MM.1S (cell line): ENCODE data around the gene XIRP2.

Source experiments
- DNase-seq: peaks from one replicate; pipeline ENCODE4 v3.0.0-alpha.2; 2015
- H2AFZ ChIP-seq: fragments of 300-600 bp; sonication (generic); 2 replicates; pipeline ENCODE4 v1.6.0; 2016; ENCODE audit warnings: antibody characterized with exemption, low read length
- H3F3A ChIP-seq: fragments of 300-600 bp; sonication (generic); 2 replicates; pipeline ENCODE4 v1.6.1; 2016; ENCODE audit warnings: mild to moderate bottlenecking, antibody characterized with exemption, low read length, moderate library complexity, mixed read lengths; ENCODE audit not compliant: insufficient read depth
- H3K27ac ChIP-seq: fragments of 300-600 bp; sonication (generic); 2 replicates; pipeline ENCODE4 v1.5.1; 2016; ENCODE audit warnings: mild to moderate bottlenecking, low read length
- H3K27me3 ChIP-seq: fragments of 300-600 bp; sonication (generic); replicated peaks from 2 replicates; pipeline ENCODE4 v1.6.0; 2016; ENCODE audit warnings: low read length; ENCODE audit not compliant: insufficient read depth
- H3K36me3 ChIP-seq: fragments of 300-600 bp; sonication (generic); replicated peaks from 2 replicates; pipeline ENCODE4 v1.6.1; 2016; ENCODE audit warnings: mild to moderate bottlenecking, low read length, mixed read lengths; ENCODE audit not compliant: insufficient read depth
- H3K4me1 ChIP-seq: fragments of 300-600 bp; sonication (generic); 2 replicates; pipeline ENCODE4 v1.6.1; 2016; ENCODE audit warnings: low read length, mixed read lengths
- H3K4me2 ChIP-seq: fragments of 300-600 bp; sonication (generic); 2 replicates; pipeline ENCODE4 v1.6.0; 2016; ENCODE audit warnings: low read depth, low read length
- H3K4me3 ChIP-seq: fragments of 300-600 bp; sonication (generic); 2 replicates; pipeline ENCODE4 v1.5.1; 2016; ENCODE audit warnings: low read length, mixed read lengths
- H3K79me2 ChIP-seq: fragments of 300-600 bp; sonication (generic); 2 replicates; pipeline ENCODE4 v1.6.1; 2016; ENCODE audit warnings: mixed run types, low read length, mixed read lengths
- H3K9ac ChIP-seq: fragments of 300-600 bp; sonication (generic); 2 replicates; pipeline ENCODE4 v1.6.1; 2016; ENCODE audit warnings: low read length, mixed read lengths
- H3K9me2 ChIP-seq: fragments of 300-600 bp; sonication (generic); replicated peaks from 2 replicates; pipeline ENCODE4 v1.6.1; 2016; ENCODE audit warnings: mild to moderate bottlenecking, low read length, mixed read lengths; ENCODE audit not compliant: insufficient read depth
- H3K9me3 ChIP-seq: fragments of 300-600 bp; sonication (generic); replicated peaks from 2 replicates; pipeline ENCODE4 v1.6.1; 2016; ENCODE audit warnings: mild to moderate bottlenecking, low read length, mixed read lengths; ENCODE audit not compliant: insufficient read depth
- H4K20me1 ChIP-seq: fragments of 300-600 bp; sonication (generic); 2 replicates; pipeline ENCODE4 v1.6.1; 2016; ENCODE audit warnings: mild to moderate bottlenecking, low read length, moderate library complexity, mixed read lengths; ENCODE audit not compliant: insufficient read depth
- CTCF ChIP-seq: fragments of 300-600 bp; sonication (generic); IDR thresholded peaks from 2 replicates; pipeline ENCODE4 v1.5.1; 2016; ENCODE audit warnings: antibody characterized with exemption, low read length, mixed read lengths
- EZH2 ChIP-seq: fragments of 300-600 bp; sonication (generic); optimal IDR thresholded peaks from 2 replicates; pipeline ENCODE3; 2017; ENCODE audit warnings: low read depth, mild to moderate bottlenecking, antibody characterized with exemption, low read length, mixed read lengths
- EZH2phosphoT487 ChIP-seq: fragments of 300-600 bp; sonication (generic); IDR thresholded peaks from 2 replicates; pipeline ENCODE4 v1.6.1; 2018; ENCODE audit warnings: antibody characterized with exemption, low read length

Gene XIRP2

GRCh38 chr2:166957686-166958085 is 69.4 kb downstream of the XIRP2 start:
- no peaks in the 10 kb centered on the region for H3K9me2 ChIP-seq
- H3K4me1 ChIP-seq = no peaks in the 10 kb centered on the region
- no peaks in the 10 kb centered on the region for H3K79me2 ChIP-seq
- H3K27me3 ChIP-seq = no peaks in the 10 kb centered on the region
- no peak overlapping the region for H2AFZ ChIP-seq
- no peak overlapping the region for H3K4me3 ChIP-seq
- no peak for TF ChIP-seq CTCF
- no peak for TF ChIP-seq EZH2phosphoT487
- TF ChIP-seq EZH2 = no peak
- H3K4me2 ChIP-seq = no peak overlapping the region
- no peak overlapping the region for H3K27ac ChIP-seq
- DNase-seq = no peak
- no peak overlapping the region for H3K9ac ChIP-seq
- no peaks in the 10 kb centered on the region for H3K9me3 ChIP-seq
- no peaks in the 10 kb centered on the region for H3F3A ChIP-seq
- no peaks in the 10 kb centered on the region for H4K20me1 ChIP-seq
- no peaks in the 10 kb centered on the region for H3K36me3 ChIP-seq

GRCh38 chr2:166958986-166959481 is 70.8 kb downstream of the XIRP2 start:
- no peak overlapping the region for H2AFZ ChIP-seq
- no peak overlapping the region for H3K9ac ChIP-seq
- H3K27me3 ChIP-seq = no peaks in the 10 kb centered on the region
- H4K20me1 ChIP-seq = no peaks in the 10 kb centered on the region
- no peak overlapping the region for H3K4me2 ChIP-seq
- no peaks in the 10 kb centered on the region for H3K9me2 ChIP-seq
- no peak overlapping the region for H3K27ac ChIP-seq
- no peaks in the 10 kb centered on the region for H3K36me3 ChIP-seq
- no peaks in the 10 kb centered on the region for H3K4me1 ChIP-seq
- H3K9me3 ChIP-seq = no peaks in the 10 kb centered on the region
- H3F3A ChIP-seq = no peaks in the 10 kb centered on the region
- DNase-seq = no peak
- TF ChIP-seq EZH2 (no peak), EZH2phosphoT487 (no peak), CTCF (no peak)
- no peaks in the 10 kb centered on the region for H3K79me2 ChIP-seq
- no peak overlapping the region for H3K4me3 ChIP-seq

- Histone ChIP-seq H4K20me1 (no peaks in the 10 kb centered on the region), H2AFZ (no peak overlapping the region), H3K9me2 (no peaks in the 10 kb centered on the region), H3F3A (no peaks in the 10 kb centered on the region), H3K27me3 (no peaks in the 10 kb centered on the region), H3K36me3 (no peaks in the 10 kb centered on the region), H3K4me2 (no peak overlapping the region), H3K79me2 (no peaks in the 10 kb centered on the region), H3K4me3 (no peak overlapping the region), H3K9me3 (no peaks in the 10 kb centered on the region), H3K9ac (no peak overlapping the region), H3K4me1 (no peaks in the 10 kb centered on the region), H3K27ac (no peak overlapping the region)
- TF ChIP-seq EZH2phosphoT487 (no peak), CTCF (no peak), EZH2 (no peak)
- DNase-seq = no peak
Measured at GRCh38 chr2:166959556-166959955, 71.3 kb downstream of the XIRP2 start.
